ENCODE measurements around the gene FRA10AC1.
A peak's percentile ranks its signal among the peaks of the same experiment; 100 is the strongest.

DNA sequence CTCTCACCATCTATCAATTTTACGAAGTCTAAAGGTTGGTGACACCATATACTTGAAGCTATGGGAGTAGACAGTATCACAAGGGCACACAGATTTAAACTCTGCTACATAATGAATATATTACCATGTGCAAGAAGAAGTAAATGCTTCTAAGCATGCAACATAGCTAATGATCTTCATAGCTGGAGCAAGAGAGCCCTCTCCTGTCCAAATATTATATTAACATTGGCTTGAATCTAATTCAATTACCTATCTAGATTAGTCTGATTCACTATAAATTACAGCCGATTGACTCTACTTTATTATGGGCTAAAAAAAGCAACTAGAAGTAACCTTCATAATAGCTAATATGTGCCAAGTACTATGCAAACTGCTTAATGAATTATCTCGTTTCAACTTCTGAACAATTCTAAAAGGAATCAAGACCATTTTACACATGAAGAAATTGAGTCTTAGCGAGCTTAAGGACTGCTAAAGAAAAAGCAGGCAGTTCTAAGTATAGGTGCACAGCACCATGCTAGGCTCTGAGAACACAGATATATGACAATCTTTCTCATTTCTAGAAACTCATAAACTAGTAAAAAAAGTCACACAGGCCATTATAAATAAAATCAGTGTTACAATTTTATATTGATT, 21.9 kb downstream of the FRA10AC1 start:
- TF ChIP-seq, protein P1, sequence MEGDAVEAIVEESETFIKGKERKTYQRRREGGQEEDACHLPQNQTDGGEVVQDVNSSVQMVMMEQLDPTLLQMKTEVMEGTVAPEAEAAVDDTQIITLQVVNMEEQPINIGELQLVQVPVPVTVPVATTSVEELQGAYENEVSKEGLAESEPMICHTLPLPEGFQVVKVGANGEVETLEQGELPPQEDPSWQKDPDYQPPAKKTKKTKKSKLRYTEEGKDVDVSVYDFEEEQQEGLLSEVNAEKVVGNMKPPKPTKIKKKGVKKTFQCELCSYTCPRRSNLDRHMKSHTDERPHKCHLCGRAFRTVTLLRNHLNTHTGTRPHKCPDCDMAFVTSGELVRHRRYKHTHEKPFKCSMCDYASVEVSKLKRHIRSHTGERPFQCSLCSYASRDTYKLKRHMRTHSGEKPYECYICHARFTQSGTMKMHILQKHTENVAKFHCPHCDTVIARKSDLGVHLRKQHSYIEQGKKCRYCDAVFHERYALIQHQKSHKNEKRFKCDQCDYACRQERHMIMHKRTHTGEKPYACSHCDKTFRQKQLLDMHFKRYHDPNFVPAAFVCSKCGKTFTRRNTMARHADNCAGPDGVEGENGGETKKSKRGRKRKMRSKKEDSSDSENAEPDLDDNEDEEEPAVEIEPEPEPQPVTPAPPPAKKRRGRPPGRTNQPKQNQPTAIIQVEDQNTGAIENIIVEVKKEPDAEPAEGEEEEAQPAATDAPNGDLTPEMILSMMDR (IDR thresholded peaks at IDR 0.05), result peak in 2 of 7 experiments; percentile 32 to 33
- no peak for TF ChIP-seq POLR2A (IDR thresholded peaks at IDR 0.05)
- TF ChIP-seq EP300 (IDR thresholded peaks at IDR 0.05), result no peak

Data from stomach (tissue), 4 donors.